NCI-H2171 treated with DMSO at 0.1 percent for 48 hours (cell line): ENCODE data around the gene VPS29.
A peak's percentile ranks its signal among the peaks of the same experiment; 100 is the strongest.
"Not testable (repeated sequence)": the region's sequence is repeated elsewhere in the genome, so short reads cannot be mapped to it uniquely, and the experiment has no call there.

ENCODE experiments used
- DNase-seq: peaks from one replicate; lab custom pipeline; 2025; lab: John Stamatoyannopoulos, UW

VPS29 gene

DNA sequence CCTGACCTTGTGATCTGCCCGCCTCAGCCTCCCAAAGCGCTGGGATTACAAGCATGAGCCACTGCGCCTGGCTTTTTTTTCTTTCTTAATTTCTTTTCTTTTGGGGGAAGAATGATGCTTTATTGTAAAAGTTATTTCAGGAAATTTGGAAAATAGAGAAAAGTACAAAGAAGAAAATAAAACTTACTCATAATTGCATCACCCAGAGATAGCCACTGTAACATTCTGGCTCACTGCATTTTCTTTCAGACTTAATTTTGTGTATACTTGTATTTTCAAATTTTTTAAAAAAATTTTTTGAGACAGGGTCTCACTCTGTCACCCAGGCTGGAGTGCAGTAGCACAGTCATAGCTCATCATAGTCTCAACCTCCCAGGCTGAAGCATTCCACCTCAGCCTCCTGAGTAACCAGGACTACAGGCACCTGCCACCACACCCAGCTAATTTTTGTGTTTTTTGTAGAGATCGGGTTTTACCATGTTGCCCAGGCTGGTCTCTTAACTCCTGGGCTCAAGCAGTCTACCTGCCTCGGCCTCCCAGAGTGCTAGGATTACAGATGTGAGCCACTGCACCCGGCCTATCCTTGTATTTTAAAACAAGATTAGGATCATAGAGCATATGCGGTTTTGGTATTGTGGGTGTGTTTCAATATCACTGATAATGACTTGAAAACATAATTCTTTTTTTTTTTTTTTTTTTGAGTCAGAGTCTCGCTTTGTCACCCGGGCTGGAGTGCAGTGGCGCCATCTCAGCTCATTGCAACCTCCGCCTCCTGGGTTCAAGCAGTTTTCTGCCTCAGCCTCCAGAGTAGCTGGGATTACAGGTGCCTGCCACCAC lies 19.2 kb upstream of the VPS29 start:
- not testable (repeated sequence) for DNase-seq

DNA sequence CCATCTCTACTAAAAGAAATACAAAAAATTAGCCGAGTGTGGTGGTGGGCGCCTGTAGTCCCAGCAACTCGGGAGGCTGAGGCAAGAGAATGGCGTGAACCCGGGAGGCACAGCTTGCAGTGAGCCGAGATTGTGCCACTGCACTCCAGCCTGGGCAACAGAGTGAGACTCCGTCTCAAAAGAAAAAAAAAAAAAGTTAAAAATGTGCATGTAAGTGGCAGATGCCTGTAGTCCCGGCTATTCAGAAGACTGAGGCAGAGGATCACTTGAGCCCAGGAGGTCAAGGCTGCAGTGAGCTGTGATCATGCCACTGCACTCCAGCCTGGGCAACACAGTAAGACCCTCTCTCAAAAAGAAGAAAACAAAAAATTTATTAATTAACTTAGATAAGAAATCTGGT lies 16.1 kb upstream of the VPS29 start:
- DNase-seq = not testable (repeated sequence)

DNA sequence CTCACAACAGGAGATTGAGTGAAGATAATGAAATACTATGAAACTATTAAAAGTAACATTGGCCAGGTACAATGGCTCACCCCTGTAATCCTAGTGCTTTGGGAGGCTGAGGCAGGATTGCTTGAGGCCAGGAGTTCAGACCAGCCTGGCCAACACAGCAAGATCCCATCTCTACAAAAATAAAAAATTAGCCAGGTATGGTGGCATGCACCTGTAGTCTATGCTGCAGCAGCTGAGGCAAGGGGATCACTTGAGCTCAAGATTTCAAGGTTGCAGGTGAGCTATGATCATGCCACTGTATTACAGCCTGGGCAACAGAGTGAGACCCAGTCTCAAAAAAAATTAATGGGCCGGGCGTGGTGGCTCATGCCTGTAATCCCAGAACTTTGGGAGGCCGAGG lies 15.1 kb upstream of the VPS29 start:
- no peak for DNase-seq

DNA sequence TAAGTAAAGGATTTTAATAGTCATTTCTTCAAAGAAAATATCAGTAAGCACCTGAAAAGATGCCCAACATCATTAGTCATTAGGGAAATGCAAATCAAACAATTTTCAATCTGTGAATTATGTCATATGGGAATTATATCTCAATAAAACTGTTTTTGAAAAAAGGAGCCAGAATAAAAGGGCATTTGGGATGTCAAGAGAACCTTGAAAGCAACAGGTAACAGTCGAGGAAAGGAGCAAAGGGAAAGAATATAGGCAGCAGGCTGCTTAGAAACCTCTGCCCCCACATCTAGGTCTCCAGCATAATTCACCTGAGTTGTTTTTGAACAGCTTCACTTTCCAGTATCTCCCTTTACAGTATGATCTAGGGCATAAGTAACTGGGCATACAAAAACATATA lies 12.5 kb upstream of the VPS29 start:
- no peak for DNase-seq

DNA sequence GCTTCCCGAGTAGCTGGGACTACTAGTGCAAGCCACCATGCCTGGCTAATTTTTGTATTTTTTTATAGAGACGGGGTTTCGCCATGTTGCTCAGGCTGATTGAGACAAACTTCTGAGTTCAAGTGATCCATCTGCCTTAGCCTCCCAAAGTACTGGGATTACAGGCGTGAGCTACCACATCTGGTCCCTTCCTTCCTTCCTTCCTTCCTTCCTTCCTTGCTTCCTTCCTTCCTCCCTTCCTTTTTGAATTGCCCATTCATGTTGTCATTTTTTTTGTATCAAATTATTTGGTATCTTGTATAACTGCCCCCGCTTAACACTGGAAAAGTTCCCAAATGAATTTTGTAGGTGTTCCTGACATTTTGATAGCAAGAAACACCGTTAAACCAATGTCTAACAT lies 11.9 kb upstream of the VPS29 start:
- no peak for DNase-seq

DNA sequence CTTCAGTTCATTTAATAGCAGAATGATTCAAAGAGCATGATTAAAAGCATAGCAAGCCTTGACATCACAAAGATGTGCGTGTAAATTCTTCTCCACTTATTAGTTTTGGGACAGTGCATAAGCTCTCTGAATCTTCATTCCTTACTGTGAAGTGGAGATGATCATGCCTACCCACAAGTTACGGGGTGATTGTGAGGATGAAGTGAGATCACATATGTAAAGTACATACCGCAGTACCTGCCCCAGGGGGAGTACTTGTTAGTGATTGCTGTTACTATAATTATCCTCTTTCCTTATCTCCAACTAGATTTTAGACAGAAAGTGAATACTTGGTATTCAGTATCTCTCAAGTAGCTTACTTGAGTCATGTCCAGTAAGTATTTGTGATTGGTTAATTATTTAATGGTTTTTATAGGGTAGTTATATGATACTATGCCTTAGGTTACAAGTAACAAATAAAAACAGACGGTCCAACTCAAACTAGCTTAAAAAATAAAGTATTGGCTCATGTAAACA lies 6.2 kb upstream of the VPS29 start:
- no peak for DNase-seq

DNA sequence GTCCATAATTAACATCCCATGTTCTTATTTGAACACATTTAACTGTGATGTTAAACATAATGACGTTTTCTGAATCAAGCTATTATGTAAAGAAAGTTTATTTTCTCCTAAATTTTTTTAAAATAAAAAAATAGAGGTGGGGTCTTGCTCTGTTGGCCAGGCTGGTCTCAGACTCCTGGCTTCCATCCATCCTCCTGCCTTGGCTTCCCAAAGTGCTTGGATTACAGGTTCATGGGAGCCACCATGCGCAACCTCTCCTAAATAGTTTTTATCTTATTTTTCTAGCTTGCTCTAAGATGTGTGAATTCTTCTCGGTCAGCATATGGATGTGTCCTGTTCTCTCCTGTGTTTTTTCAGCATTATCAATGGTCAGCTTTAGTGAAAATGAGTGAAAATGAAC lies 3.4 kb upstream of the VPS29 start:
- no peak for DNase-seq

DNA sequence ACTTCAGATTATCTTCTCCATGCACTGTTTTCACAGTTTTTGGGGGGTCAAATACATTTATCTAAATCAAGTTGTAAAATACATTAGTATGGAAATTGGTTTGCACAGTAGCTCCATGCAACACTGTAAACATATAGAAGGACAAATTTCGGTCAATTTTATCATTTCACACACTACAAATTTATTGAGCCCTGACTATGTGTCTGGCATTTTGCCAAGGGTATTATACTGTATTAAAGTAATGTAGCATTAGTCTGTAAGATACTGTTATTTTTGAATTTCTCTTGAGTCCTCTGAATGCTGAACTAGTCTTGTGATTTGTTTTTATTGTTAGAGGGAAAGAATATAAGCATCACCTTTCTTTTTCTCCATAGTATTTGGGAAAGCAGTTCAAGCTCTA lies 1.5 kb upstream of the VPS29 start:
- DNase-seq = no peak

DNA sequence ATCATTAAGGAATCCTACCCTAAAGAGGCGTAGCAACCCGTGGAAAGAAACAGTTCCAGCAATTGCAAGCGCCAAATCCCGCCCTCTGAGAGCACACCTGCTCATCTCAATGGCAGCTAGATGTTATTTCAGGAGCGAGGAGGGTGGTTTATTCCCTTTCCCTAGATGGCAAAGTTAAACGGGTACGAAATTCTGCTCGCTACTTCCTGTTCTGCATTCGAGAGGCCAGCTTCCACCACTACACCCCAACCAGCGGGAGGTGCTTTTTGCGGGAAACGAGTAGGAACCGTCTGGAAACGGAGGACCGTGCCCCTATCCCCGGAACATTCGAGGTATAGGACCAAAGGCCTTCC lies 536 bp downstream of the VPS29 start:
- peak; percentile 62 for DNase-seq

DNA sequence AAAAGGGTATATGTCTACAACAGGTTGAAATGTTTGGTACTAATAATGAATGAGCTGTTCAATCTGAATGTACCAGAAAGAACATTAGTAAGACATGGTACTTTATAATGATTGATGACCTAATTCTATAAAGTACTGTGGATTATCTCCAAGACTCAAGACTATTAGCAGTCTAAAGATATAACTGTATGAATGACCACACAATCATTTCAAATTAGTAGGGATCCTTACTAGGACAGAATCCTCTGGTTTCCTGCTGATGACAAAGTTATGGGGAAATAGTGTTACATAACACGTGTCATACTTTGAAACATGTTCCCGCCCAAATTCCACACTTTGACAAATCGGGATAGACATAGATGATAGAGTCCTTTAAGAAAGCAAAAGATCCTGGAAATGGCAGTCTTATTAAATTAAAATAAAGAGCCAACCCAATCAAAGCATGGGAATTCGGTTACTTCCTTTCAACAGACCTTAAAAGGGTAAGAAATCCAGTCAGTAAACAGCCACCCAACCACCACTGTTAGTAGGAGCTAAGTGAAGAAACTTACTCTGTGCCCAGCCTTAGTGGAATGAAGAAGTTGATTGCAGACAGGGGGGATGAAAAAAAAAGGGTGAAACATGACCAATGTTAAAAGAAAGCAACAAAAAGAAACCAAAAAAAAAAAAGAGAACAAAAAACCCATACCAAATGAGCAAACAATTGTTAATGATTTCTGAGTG lies 2.8 kb downstream of the VPS29 start:
- no peak for DNase-seq

DNA sequence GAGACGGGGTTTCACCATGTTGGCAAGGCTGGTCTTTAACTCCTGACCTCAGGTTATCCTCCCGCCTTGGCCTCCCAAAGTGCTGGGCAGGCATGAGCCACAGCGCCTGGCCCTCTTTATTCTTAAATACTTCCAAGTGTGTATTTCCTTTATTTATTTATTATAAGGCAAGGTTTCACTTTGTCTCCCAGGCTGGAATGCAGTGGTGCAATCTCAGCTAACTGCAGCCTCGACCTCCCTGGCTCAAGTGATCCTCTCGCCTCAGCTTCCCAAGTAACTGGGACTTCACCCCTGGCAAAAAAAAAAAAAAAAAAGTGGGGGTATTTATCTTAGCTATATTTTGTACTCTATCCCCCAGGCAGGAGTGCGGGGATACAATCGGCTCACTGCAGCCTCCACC lies 26.5 kb downstream of the VPS29 start:
- no peak for DNase-seq

DNA sequence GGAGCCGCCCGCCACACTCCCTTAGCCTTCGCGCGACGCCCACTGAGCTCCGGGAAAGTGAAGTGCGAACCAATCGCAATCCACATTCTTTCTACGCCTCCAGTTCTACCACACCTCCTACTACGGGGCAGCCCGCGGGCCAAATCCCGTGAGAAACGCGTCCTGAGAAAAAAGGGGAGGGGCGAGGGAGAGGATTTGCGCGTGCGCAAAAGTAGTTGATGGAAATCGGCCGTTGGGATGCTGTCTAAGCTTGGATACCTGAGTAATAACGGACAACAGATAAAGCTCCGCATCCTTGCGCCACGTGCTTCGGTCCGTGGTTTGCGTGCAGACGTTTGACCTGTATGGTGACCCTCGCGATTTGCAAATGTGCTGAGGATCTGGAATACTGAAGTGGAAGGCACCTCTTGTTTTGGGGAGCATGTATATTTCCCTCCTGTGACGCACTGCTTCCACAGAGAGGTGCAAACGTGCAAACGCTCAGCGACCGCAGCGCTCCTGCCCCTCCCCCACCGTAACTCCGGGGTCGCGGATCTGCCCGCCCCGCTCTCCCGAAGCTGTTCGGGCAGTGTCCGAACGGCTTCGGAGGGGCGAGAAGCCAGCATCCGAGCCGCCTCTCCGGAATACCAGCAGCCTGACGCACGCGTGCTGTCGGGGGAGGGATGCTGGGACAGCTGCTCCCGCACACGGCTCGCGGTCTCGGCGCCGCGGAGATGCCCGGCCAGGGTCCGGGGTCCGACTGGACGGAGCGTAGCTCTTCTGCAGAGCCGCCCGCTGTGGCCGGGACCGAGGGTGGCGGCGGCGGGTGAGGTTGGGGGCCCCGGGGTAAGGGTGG lies 33.5 kb downstream of the VPS29 start, which contains the start of the genes FAM216A and GPN3:
TSS of gene FAM216A (plus strand) at position 632 of the 835 bp plus-strand sequence. CDS start at position 663, 31 bp downstream.
TSS of gene GPN3 (minus strand) at position 44 of the 835 bp plus-strand sequence. CDS start 54 bp downstream, outside the sequence.
- peak; percentile 99 for DNase-seq

DNA sequence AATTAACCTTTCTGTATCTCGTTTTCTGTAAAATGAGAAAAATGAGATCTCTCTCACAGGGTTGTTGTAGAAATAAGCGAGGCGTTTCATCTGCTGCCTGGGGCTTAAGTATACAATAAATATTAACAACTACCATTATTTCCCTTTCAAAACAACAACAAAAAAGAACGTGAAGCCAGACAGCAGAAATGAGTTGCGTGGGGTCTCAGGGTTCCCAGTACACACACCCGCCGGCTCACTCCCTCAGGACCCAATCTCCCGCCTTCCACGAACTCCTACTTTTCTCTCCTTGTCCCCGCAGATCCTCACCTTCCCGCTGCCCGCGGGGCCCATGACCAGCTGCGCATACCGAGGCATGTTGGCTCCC lies 34.1 kb downstream of the VPS29 start:
- DNase-seq = no peak

DNA sequence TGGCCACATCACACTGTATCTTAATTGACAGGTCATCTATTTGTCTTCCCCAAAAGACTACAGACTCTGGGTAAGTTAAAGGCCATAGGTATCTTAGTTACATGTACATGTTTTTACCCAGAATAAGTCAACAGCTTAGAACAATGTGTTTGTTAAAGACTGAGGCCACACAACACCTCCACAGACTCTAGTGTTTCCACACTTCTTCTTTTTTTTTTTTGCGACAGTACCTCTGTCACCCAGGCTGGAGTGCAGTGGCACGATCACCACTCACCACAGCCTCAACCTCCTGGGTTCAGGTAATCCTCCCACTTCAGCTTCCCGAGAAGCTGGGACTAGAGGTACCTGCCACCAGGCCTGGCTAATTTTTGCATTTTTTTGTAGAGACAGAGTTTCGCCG lies 35.1 kb downstream of the VPS29 start:
- DNase-seq = no peak

DNA sequence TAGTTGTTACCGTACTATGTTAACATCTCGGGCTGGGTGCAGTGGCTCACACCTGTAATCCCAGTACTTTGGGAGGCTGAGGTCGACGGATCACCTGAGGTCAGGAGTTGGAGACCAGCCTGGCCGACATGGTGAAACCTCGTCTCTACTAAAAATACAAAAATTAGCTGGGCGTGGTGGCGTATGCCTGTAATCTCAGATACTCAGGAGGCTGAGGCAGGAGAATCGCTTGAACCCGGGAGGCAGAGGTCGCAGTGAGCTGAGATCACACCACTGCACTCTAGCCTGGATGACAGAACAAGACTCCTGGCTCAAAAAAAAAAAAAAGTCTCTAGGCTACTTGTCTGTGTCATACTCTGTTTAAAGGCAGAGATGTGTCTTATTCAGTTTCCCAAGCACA lies 36.1 kb downstream of the VPS29 start:
- DNase-seq = not testable (repeated sequence)

DNA sequence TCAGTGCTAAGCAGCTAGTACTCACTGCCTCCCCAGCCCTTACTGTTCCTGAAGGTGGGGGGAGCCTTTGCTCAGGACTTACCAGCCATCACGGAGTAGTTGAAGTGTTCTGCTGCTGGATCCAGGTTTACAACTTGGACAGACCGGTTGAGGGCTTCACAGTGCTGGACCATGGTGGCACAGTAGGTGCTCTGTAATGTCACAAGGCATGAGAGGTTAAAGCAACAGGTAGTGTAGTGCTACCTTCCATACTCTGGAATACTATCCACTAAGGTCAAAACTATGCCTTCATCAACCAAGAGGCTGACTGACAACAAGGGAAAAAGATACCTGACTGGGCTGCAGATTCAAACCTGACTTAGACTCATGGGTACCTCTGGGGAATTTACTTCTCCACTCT lies 36.9 kb downstream of the VPS29 start:
- no peak for DNase-seq

DNA sequence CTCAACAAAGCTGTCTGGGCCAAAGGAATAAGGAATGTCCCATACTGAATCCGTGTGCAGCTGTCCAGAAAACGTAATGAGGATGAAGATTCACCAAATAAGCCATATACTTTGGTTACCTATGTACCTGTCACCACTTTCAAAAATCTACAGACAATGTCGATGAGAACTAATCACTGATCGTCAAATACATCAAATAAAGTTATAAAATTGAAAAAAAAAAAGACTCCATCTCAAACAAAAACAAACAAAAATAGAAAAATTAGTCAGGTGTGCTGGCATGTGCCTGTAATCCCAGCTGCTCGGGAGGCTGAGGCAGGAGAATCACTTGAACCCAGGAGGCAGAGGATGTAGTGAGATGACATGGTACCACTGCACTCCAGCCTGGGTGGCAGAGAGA lies 40.7 kb downstream of the VPS29 start:
- not testable (repeated sequence) for DNase-seq

DNA sequence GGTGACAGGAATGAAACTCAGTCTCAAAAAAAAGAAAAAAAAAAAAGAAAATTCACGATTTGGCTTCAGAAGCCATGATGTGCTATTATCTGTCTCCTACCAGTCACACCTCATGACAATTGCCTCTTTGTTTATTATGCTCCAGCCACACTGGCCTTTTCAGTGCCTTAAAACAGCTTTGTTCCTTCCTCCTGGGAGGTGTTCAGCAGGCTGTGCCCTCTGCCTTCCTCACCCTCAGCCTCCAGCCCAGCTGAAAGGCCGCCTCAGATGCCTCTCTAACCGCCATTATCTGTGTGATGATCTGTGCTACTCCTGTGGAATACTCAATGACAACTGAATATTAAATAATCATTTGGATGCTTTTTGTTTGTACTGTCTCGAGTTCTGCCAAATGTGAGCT lies 43.2 kb downstream of the VPS29 start:
- DNase-seq = no peak

DNA sequence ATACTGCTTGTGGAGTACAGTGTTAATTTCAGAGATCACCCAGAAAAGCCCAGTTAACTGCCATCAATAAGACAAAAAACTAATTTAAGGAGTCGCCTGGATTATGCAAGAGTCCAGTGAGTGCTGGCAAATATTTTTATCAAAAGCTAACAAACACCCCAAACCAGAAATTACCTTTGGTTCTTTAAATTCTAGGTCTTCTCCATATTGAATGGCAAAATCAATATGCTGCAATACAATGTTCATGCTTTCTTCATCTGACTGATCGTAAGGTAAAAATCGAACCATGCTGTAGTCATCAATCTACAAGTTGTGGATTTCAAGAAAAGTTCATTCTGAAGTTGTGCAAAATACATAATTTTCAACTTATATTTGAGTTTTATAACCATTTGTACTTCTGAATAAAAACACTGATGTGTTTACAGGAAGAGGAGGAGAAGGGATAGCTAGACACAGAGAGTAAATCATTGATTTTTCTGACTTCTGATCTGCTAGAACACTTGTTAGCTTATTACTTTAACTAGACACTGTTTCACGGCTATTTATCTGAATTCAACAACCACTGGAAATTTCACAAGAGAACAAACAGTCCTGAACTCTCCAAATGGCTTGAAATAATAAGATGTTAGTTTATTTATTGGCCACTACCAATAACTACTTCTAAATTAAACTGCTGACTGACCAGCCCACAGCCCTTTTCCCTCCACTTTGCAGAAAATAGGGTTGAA lies 48.2 kb downstream of the VPS29 start:
- DNase-seq = no peak

DNA sequence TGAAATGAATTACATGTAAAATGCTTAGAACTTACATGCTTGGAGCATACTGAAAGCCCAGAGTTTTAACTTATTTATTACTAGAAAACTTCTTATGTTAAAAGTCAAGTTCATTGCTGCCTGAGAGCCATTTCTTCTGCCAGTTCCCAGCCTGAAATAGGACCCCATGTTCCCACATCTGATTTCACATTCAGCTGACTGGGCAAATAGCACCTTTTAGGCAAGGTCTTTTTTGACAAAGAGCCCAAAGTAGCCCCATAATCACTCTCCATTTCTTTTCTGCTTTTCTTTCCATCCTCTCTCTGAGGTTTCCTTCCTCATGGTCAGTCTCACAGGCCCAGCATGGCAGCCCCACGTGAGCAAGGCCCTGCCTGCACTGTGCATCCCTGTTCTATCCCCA lies 50.6 kb downstream of the VPS29 start:
- no peak for DNase-seq

DNA sequence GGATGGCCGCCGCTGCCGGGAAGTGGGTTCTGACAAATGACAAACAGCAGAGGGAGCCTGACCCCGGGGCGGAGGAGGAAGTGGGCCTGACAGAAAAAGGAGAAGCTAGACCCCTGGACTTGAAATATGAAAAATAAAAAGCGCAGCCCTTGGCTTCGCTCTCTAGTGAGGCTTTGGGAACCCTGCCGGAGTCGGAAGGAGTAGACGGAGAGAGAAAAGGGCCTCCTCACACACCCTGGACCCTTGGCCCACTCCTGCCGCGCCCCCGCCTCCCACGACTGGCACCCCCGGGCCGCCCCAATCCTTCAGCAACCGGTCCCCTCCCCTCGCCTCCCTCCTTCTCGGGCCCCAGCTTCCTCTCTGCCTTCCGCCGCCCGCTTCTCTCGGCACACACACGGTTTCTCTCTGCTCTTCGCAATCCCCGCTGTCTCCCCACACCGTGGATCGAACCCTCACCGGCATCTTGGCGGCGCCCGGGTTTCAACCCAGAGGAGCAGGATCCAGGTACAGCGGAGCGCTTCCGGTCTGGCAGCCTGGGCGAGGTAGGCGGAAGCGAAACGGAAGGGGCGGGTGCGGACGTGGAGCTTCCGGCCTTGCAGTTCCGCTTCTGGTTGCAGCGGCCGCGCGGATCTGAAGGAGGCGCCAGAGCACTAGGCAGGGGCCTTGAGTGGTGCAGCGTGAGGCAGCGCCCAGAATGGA lies 52.0 kb downstream of the VPS29 start, which contains the start of gene ARPC3:
TSS of gene ARPC3 (minus strand) at position 539 of the 699 bp plus-strand sequence. CDS start at position 462, 77 bp downstream.
- DNase-seq = peak; percentile 97
